C4-2B (cell line): ENCODE data around the gene HDAC4.

Experiments
- H3K27ac ChIP-seq: fragments of 450-650 bp; 2 replicates; pipeline ENCODE4 v1.5.1; 2017
- CTCF ChIP-seq: fragments of 450-650 bp; conservative IDR thresholded peaks from 2 replicates; pipeline ENCODE4 v1.5.1; 2017; ENCODE audit warnings: mild to moderate bottlenecking
- ZFX ChIP-seq: fragments of 450-650 bp; IDR thresholded peaks from 2 replicates; pipeline ENCODE4 v1.6.1; 2017

HDAC4 gene

DNA sequence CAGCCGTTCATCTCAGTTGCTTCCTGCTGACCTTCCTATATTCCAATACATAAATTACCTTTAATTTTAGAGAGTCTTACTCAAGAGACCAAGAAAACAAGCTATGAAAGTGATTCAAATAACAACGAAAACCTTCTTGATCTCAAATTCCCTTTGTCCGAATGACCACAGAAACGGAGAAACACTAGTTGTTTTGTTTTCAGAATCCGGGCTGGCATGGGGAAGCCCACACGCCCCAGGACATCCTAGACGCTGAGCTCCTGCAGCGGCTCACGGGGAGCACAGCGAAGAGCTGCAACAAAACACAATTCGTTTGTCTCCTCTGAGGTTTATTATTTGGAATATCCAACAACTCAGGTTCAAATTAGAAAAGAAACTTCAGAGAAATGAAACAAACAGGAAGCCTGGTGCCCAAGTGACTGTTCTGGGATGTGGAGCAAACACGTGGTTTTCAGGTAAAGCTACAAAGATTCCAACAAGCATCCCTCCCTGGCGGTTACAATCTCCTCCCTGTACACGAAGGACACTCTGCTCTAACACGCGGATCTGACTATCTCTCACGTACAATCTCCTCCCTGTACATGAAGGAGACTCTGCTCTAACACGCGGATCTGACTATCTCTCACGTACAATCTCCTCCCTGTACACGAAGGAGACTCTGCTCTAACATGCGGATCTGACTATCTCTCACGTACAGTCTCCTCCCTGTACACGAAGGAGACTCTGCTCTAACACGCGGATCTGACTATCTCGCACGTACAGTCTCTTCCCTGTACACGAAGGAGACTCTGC lies 315.4 kb downstream of the HDAC4 start:
- no peak overlapping the region for H3K27ac ChIP-seq

DNA sequence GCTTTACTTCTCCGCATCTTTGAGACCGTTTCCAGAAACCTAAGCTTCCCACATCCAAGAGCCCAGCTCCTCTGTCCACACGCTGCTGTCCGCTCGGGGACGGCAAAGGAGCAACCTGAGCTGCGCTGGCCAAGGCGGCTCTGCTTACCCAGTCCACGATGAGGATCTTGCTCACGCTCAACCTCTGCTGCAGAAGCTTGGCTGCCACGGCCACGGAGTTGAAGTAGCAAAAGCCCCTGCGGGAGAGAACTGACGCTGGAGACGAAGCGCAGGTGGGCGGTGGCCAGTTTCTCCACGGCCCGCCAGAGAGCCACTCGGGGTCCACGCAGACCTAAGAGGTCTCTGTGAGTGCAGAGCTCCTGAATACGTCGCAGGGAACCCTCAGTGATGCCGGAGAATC lies 316.8 kb downstream of the HDAC4 start:
- TF ChIP-seq CTCF (no peak), ZFX (no peak)
- H3K27ac ChIP-seq: no peak overlapping the region

More for the DNA sequence above, 315.4 kb downstream of the HDAC4 start:
- no peak for TF ChIP-seq CTCF
- no peak for TF ChIP-seq ZFX

- TF ChIP-seq ZFX (no peak), CTCF (no peak)
- no peak overlapping the region for H3K27ac ChIP-seq
Measured at GRCh38 chr2:239082425-239082824, 318.4 kb downstream of the HDAC4 start.

- TF ChIP-seq ZFX (no peak), CTCF (no peak)
- H3K27ac ChIP-seq: no peak overlapping the region
Measured at GRCh38 chr2:239081622-239082021, 319.2 kb downstream of the HDAC4 start.

GRCh38 chr2:239081046-239081445 lies 319.8 kb downstream of the HDAC4 start:
- TF ChIP-seq CTCF (no peak), ZFX (no peak)
- H3K27ac ChIP-seq: no peak overlapping the region

DNA sequence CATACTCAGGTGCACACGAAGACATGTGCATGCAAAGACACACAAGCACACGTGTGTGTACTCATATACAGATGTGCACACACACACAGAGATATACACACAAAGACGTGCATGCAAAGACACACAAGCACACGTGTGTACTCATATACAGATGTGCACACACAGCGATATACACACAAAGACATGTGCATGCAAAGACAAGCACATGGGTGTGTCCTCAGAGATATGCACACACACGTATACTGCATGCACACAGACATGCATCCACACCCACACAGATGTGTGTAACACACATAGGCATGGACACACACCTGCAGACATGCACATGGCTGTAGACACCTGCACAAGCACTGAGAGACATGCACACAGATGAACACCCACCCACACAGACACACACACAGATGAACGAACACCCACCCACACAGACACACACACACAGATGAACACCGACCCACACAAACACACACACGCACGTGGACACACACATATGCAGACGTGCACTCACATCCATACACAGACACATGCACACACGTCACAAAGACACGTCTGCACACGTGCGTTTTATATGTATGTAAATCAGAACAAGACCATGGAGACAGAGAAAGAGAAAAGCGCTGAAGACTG lies 321.0 kb downstream of the HDAC4 start:
- no peak overlapping the region for H3K27ac ChIP-seq
- TF ChIP-seq ZFX (no peak), CTCF (no peak)

- H3K27ac ChIP-seq: no peak overlapping the region
- TF ChIP-seq CTCF: no peak
- no peak for TF ChIP-seq ZFX
Measured at GRCh38 chr2:239078128-239078924, 322.5 kb downstream of the HDAC4 start.
